GM12864 (cell line): ENCODE results near the gene POLR2H.

ENCODE experiments used
- DNase-seq: peaks from one replicate; pipeline ENCODE4 v3.0.0-alpha.2; 2011; ENCODE audit warnings: low read depth
- H3K4me3 ChIP-seq: 2 replicates; pipeline ENCODE4 v1.5.1; 2011; ENCODE audit warnings: mild to moderate bottlenecking, low read depth, low read length, control low read depth
- TF ChIP-seq, protein P1 (sequence below): IDR thresholded peaks from 2 replicates; pipeline ENCODE4 v1.5.1; 2011; ENCODE audit warnings: low read depth, mild to moderate bottlenecking, moderate library complexity, low read length, control low read depth, inconsistent platforms; ENCODE audit errors: missing control alignments

Gene POLR2H

DNA sequence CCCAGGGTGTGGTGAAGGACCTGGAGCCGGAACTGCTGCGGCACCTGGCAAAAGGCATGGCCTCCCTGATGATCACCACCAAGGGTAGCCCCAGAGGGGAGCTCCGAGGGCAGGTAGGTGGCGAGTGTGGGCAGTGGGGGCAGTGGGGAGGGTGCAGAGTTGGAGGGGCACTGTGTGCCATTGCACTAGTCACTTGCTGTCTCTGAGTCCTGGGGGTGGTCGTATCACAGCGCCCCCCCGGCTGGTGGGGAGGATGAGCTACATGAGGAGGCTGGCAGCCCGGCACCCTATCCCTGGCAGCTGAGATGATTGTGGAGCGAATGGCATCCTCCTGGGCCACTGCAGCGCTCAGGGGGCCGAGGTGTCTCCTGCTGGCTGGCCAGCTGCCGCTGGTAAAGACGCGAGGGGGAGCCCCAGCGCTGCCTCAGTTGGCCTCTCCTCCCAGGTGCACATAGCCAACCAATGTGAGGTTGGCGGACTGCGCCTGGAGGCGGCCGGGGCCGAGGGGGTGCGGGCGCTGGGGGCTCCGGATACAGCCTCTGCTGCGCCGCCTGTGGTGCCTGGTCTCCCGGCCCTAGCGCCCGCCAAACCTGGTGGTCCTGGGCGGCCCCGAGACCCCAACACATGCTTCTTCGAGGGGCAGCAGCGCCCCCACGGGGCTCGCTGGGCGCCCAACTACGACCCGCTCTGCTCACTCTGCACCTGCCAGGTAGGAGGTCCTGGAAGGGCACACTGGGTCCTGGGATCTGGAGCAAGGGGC is 24.7 kb downstream of the POLR2H start:
- TF ChIP-seq, protein P1, sequence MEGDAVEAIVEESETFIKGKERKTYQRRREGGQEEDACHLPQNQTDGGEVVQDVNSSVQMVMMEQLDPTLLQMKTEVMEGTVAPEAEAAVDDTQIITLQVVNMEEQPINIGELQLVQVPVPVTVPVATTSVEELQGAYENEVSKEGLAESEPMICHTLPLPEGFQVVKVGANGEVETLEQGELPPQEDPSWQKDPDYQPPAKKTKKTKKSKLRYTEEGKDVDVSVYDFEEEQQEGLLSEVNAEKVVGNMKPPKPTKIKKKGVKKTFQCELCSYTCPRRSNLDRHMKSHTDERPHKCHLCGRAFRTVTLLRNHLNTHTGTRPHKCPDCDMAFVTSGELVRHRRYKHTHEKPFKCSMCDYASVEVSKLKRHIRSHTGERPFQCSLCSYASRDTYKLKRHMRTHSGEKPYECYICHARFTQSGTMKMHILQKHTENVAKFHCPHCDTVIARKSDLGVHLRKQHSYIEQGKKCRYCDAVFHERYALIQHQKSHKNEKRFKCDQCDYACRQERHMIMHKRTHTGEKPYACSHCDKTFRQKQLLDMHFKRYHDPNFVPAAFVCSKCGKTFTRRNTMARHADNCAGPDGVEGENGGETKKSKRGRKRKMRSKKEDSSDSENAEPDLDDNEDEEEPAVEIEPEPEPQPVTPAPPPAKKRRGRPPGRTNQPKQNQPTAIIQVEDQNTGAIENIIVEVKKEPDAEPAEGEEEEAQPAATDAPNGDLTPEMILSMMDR: no peak
- no peak overlapping the region for H3K4me3 ChIP-seq
- DNase-seq: no peak

DNA sequence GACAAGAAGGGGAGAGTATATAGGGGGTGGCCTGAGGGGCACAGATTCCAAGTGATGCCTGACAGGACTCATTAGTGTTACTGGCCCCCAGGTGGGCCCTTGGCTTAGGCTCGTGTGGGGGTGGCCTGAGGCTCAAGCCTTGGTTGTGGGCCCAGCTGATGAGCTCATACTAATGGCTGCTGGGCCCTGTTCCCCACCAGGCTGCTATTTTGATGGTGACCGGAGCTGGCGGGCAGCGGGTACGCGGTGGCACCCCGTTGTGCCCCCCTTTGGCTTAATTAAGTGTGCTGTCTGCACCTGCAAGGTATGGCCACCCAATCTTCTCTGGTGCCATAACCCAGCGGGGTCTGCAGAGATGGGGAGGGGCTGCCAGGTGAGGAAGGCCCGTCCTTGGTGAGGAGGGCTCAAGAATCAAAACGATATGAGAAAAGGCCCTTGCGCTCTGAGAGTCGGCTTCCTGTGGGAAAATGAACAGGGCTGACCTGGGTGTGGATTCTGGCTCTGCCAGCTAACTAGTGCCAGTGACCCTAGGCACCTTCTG is 25.7 kb downstream of the POLR2H start:
- no peak overlapping the region for H3K4me3 ChIP-seq
- no peak for DNase-seq
- TF ChIP-seq, protein P1: no peak

- DNase-seq: no peak
- H3K4me3 ChIP-seq: no peak overlapping the region
- TF ChIP-seq, protein P1: no peak
Observed at GRCh38 chr3:184388164-184388935, 26.8 kb downstream of the POLR2H start.

DNA sequence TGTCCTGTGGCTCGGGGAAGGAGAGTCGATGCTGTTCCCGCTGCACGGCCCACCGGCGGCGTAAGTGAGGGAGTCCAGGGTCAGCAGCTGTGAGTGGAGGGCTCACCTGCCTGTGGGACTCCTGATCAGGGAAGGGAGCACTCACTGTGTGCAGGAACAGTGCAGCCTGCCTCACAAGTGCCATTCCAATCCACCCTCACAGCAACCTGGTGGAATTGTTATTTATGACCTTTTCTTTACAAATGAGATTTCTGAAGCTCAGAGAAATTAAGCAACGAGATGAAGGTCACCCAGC is 27.4 kb downstream of the POLR2H start:
- TF ChIP-seq, protein P1: no peak
- DNase-seq: no peak
- H3K4me3 ChIP-seq: no peak overlapping the region

DNA sequence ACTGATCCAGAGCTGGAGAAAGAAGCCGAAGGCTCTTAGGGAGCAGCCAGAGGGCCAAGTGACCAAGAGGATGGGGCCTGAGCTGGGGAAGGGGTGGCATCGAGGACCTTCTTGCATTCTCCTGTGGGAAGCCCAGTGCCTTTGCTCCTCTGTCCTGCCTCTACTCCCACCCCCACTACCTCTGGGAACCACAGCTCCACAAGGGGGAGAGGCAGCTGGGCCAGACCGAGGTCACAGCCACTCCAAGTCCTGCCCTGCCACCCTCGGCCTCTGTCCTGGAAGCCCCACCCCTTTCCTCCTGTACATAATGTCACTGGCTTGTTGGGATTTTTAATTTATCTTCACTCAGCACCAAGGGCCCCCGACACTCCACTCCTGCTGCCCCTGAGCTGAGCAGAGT is 27.9 kb downstream of the POLR2H start:
- TF ChIP-seq, protein P1: no peak
- H3K4me3 ChIP-seq: no peak overlapping the region
- DNase-seq: no peak

DNA sequence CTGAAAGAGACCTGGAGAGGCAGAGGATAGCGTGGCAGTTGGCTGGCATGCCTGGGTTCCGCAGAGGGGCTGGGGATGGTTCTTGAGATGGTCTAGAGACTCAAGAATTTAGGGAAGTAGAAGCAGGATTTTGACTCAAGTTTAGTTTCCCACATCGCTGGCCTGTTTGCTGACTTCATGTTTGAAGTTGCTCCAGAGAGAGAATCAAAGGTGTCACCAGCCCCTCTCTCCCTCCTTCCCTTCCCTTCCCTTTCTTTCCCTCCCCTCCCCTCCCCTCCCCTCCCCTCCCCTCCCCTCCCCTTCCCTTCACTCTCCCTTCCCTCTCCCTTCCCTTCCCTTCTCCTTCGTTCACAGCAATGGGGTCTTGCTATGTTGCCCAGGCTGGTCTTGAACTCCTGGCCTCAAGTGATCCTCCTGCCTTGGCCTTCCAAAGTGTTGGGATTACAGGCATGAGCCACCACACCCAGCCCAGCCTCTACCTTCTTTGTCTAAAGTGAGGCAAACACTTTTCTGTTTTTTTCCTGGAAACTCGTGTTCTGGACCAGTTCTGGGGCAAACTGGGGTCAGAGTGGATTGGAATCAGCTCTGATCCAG is 28.5 kb downstream of the POLR2H start:
- no peak for DNase-seq

More for the DNA sequence above, 28.5 kb downstream of the POLR2H start:
- no peak overlapping the region for H3K4me3 ChIP-seq
- TF ChIP-seq, protein P1: no peak
